Stimulated activated CD4-positive, alpha-beta T cell treated with anti-CD3 and anti-CD28 coated beads, TNF-alpha, amount 100 ng/mL, for 4 hours (primary cell): ENCODE data around the gene GULP1.

ENCODE experiments used
- DNase-seq, 3 experiments: peaks; one replicate each; pipeline ENCODE4 v3.0.0-alpha.2; 2020; ENCODE audit warnings: low read depth in 3 of 3

GULP1 gene

DNA sequence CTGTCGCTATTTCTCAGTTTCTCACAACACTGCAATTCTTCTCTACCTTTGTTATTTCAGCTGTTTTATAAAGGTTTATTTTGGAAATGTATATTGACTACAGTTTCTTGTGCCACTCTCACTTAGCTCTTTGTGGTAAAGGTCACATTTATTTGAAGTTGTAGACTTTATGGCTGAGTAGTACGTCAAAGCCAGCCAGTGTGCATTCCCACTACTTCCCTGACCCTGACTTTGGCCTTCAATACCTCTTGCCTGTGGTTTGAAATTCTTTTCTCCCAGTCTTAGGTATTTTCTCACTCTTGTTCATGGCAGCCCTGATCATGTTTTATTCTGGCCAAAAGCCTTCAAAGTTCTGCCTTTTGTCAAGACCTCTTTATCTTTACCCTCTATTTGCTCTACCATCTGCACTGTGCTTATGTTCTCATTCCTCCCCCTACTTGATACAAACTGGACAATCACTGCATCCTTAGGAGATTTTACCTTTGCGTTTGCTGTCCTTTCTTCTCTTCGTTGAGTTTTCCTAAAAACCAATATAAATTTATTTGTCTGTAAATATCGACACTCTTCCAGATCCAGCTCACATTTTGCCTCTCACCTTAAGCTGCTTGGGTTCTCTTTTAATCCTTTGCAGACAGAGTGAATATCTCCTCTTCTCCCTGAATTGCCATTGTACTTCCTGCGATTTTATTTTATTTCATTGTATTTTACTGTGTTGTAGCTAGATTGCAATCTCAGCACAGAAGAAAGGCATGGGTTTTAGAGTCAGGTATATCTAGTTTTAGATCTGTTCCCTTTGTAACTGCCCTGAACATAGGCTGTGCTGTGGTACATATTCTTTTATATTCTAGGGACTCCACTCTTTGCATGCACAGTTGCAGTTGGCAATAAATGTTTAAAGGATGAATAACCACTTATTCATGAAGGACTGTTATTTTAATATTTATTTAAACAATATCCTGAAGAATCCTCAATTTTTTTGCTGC is 31.2 kb downstream of the GULP1 start:
- DNase-seq, result no peak

DNA sequence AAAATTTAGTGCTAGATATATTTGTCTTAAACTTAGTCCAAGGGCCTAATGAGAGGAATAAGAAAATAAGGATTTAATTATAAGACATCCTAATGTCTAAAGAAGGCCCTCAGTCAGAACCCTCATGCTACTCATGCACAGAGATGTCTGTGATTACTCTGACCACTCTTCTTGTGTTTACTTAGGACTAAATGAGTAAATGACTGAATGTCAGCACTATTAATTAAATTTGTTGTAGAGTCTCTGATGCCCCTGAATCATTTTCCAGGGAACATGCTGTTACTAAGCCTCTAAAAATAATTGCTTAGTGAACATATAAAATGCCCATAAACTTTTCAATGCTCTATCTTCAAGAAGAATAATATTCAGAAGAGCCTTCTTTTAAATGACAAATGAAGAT is 32.4 kb downstream of the GULP1 start:
- DNase-seq, result no peak

DNA sequence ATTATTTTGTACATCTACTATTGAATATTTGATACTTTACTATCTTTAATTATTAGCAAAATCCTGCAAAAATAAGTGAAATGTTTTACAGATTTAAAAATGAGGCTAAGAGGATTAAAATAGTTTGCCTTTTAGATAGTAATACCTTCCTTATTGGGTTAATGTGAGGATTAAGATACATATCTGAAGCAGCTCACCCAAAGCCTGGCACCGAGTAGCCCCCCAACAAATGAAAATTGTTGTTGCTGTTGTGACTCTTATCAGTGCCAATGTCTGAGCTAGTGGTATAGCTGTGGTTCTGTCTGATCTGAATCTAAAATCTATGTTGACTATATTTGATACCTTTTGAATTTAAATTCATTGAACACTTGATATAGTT is 34.6 kb downstream of the GULP1 start:
- DNase-seq, result no peak

DNA sequence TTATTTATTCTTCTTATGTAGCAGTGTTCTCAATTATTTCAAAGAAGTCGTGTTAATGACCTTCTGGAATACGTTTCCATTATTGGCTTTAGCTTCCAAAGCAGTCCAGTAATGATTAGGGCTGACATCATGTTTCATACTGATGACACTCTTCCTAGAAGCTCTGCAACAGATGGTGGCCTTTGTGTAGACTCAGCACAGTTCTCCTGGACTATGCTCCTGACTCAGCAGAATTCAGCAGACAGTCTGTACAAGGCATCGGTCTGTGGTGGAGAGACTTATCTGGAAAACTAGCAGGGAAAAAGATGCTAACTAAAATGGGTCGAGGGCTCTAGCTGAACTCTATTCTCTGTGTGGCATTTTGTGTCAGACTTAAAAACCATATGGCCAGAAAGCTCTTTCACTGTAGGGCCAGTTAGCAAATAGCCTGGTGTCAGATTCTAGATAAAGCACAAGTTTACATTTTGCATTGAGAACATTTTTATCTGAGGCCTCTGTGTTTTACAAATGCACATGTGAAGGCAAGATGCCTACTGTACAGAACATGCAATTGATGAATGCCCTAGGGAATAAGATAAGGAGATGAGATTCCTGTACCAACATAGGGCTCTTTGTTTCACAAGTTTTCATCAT is 35.1 kb downstream of the GULP1 start:
- DNase-seq, result no peak

- DNase-seq, result no peak
Observed at GRCh38 chr2:188327518-188328213, 36.0 kb downstream of the GULP1 start.

GRCh38 chr2:188328419-188328818 is 36.7 kb downstream of the GULP1 start:
- DNase-seq, result no peak

DNA sequence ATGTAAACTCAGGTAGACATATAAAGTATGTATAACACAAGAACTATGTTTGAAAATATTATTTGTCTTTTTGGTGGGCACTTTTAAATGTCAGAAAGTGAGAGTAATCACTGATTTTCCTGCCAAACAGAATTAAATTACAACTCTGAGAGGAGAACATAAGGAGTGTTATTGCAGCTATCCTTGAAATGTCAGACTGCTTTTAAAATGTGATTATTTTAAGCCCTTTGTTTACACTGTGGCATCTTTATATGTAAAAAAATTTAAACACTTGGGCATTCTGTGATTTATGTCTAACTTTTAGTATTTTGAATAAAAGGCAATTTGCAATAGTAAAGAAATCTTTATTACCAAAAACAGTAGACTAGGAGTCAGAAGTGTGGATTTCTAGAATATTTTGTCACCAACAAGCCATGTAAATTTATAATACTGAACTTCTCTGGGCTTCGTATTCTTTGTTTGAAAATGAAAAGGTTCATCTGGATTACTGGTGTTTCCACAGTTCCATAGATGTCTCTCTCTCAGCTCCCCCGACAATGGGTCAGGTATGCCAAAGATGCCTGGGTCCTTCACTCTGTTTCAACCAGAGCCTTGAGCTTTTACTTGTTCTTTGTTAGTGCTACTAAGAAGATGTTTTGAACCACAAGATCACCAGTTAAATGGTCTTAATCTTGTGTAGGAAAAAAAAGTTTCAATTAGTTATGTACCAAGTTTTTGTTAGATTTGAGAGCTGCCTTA is 38.8 kb downstream of the GULP1 start:
- no peak for DNase-seq

DNA sequence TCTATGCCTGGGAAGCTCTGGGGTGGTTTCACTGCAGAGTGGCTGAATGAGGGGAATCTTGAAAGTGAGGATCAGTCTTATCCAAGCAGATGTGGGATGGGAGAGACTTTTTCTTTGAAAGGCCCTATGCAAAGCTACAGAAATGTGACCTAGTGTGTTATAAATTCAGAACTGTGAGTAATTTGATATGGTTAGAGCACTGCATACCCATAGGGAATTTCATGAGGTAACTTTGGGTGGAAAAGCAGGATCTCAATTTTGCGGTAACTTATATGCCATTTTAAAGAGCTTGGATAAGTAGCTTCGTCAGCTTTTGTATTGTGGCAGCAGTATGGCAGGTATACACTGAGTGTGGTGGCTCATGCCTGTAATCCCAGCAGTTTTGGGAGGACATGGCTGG is 40.9 kb downstream of the GULP1 start:
- DNase-seq, result no peak

GRCh38 chr2:188333751-188334524 is 42.3 kb downstream of the GULP1 start:
- no peak for DNase-seq

GRCh38 chr2:188338463-188338862 is 46.8 kb downstream of the GULP1 start:
- DNase-seq, result no peak

GRCh38 chr2:188340257-188340656 is 48.6 kb downstream of the GULP1 start:
- no peak for DNase-seq

GRCh38 chr2:188345020-188345419 is 53.3 kb downstream of the GULP1 start:
- DNase-seq, result no peak

DNA sequence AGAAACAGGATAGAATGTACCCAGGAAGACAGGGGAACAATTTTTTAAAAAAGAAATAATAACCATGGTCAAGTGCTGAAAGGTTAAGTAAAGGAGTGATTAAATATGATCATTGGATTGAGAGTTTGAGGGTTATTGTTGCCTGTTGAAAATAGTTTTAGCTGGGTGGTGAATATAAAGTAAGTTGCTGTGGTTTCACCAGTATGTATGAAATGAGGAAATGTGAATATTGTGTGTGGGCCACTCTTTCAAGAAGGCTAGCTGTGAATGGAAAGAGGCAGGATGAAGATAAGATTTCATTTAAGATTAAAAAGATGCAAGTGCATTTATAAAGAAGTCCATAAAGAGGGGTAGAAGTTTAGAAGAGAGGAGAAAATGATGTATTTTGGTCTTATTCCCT is 53.8 kb downstream of the GULP1 start:
- DNase-seq, result no peak

DNA sequence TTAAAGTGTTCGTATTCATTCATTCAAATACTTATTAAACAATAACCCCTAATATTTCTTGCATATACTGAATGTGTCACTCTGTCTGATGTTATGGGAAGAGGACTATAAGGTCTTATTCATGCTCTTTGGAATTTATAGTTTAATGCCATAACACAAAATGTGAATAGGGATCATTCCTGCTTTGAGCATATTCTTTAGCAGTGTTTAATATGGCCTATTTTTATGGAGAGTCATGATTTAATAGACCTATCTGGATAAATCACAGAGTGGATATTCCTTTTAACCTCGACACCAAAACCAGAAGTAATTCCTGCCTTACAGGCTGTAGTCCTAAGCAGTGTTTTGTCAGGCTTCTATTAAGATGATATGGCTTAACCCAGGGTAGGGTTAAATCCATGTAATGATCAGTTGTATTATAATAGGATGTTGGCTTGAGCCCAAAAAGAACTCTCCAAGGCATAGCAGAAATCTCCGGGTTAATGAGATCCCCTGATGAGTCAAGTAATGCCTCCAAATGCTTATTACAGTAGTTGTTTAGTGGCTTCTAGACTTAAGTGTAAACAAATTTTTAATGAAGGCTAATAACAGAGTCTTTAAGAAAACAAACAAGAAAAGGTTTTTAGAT is 54.3 kb downstream of the GULP1 start:
- DNase-seq, result no peak

GRCh38 chr2:188349019-188349418 is 57.3 kb downstream of the GULP1 start:
- DNase-seq, result no peak

GRCh38 chr2:188353282-188353681 is 61.6 kb downstream of the GULP1 start:
- no peak for DNase-seq

- DNase-seq, result no peak
Observed at GRCh38 chr2:188360485-188361263, 69.0 kb downstream of the GULP1 start.

DNA sequence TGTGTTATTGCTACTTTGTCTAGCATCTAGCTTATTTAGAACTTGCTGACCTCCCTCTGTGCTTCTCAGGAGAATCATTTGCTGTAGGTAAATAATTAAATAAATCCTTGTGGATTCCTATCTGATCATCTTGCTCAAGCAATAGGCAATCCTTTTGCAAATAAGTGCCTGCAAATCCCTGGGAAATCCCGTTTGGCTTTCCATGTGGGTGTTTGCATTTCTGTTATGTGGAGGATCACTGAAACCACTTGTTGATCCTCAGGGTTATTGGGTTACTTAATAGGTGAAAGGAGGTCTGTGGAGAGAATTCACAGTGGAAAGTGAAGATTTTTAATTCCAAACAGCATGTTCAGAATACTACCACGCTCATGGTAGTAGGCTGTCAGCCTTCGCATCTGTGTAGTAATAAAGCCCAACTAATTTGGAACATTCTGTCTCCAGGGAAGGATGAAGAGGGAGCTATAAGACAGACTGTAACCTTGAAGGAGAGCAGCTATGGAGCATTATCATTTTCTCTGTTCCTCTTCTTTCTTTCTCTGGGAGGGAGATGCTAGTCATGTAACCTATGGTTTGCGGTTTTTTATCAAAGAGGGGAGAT is 72.5 kb downstream of the GULP1 start:
- DNase-seq, result no peak

DNA sequence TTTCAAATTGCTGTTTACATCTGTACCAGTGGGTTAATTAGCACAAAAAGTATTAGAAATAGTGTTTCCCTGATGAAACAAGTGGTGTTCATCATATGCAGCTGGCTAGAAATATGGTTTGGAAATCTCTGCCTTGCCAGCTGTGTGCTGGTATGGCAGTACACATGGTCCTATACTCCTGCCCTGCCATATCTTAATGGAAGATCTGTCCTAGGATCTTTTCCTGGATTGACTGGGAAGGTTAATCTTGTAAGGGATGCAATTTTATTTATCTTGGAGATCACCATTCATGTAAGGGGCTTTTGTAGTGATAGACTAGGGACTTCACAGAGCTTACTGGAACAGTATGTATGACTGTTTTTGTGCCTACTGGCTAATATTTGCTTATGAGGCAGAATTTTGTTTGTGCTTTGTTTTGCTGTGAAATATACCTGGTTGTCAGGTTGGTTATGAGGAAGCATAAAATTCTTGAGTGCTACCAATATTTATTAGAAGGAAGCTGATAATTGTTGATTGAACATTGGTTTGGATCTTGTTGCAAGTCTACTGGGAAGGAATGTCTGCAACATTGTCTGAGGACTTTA is 73.5 kb downstream of the GULP1 start:
- no peak for DNase-seq
